ENCODE data around the gene EHMT1.

EHMT1 gene

GRCh38 chr9:137813651-137814415, 195.0 kb downstream of the EHMT1 start:
- no peak for DNase-seq

GRCh38 chr9:137814436-137814835, 195.6 kb downstream of the EHMT1 start:
- no peak for DNase-seq

- DNase-seq: no peak
These were observed 196.0 kb downstream of the EHMT1 start for GRCh38 chr9:137814841-137815240.

- DNase-seq: no peak
These were observed 196.8 kb downstream of the EHMT1 start for GRCh38 chr9:137815256-137816255.

GRCh38 chr9:137816531-137817235, 197.9 kb downstream of the EHMT1 start:
- no peak for DNase-seq

- no peak for DNase-seq
These were observed 198.7 kb downstream of the EHMT1 start for GRCh38 chr9:137817236-137818200.

- no peak for DNase-seq
These were observed 199.5 kb downstream of the EHMT1 start for GRCh38 chr9:137818286-137818685.

GRCh38 chr9:137820161-137820855, 201.5 kb downstream of the EHMT1 start:
- DNase-seq: no peak

GRCh38 chr9:137823986-137824771, 205.4 kb downstream of the EHMT1 start:
- no peak for DNase-seq

- DNase-seq: no peak
These were observed 206.7 kb downstream of the EHMT1 start for GRCh38 chr9:137825324-137825989.

GRCh38 chr9:137827908-137828526, 209.2 kb downstream of the EHMT1 start:
- no peak for DNase-seq

GRCh38 chr9:137828527-137829259, 209.9 kb downstream of the EHMT1 start:
- no peak for DNase-seq

- DNase-seq: no peak
These were observed 210.6 kb downstream of the EHMT1 start for GRCh38 chr9:137829260-137829996.

GRCh38 chr9:137832191-137832700, 213.4 kb downstream of the EHMT1 start:
- DNase-seq: no peak

- DNase-seq: no peak
These were observed 214.2 kb downstream of the EHMT1 start for GRCh38 chr9:137832830-137833590.

GRCh38 chr9:137833721-137834613, 215.2 kb downstream of the EHMT1 start:
- DNase-seq: no peak
